SH-SY5Y (cell line): ENCODE measurements around the gene PGM2.

ENCODE experiments used
- GATA2 ChIP-seq: IDR thresholded peaks from 2 replicates; pipeline ENCODE4 v1.6.1; 2011; ENCODE audit warnings: mild to moderate bottlenecking, low read depth, low read length
- GATA3 ChIP-seq: IDR thresholded peaks from 2 replicates; pipeline ENCODE4 v1.6.1; 2011; ENCODE audit warnings: low read depth, mild to moderate bottlenecking, low read length, moderate library complexity

DNA sequence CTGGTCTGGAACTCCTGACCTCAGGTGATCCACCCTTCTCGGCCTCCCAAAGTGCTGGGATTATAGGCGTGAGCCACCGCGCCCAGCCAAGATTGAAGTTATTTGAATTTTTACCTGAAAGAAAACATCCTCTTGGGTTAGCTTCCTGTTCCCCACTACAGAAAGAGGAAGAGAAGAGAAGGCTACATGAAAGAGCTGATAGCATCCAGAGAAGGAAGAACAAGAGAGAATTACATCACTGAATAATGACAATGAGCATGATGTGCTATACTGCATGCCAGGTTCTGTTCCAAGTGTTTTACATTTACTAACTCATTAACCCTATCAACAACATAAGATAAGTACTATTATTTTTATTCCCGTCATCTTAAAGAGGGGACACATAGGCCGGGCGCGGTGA lies 52.9 kb downstream of the PGM2 start:
- no peak for TF ChIP-seq GATA2
- TF ChIP-seq GATA3 = no peak
